ENCODE results near the gene WDR31. TPM values are rescaled to one million over a fixed set of nuclear protein-coding genes. Genes with fewer than 3 reads are reported as not detected.
A peak's percentile ranks its signal among the peaks of the same experiment; 100 is the strongest.
"Not testable (repeated sequence)": the region's sequence is repeated elsewhere in the genome, so short reads cannot be mapped to it uniquely, and the experiment has no call there.

Gene WDR31
- polyA plus RNA-seq, 1 donor = 7.7 TPM

GRCh38 chr9:113368982-113369854 lies 29.1 kb upstream of the WDR31 start:
- no peak for DNase-seq

- DNase-seq = no peak
Observed at GRCh38 chr9:113368348-113368981, 28.4 kb upstream of the WDR31 start.

DNA sequence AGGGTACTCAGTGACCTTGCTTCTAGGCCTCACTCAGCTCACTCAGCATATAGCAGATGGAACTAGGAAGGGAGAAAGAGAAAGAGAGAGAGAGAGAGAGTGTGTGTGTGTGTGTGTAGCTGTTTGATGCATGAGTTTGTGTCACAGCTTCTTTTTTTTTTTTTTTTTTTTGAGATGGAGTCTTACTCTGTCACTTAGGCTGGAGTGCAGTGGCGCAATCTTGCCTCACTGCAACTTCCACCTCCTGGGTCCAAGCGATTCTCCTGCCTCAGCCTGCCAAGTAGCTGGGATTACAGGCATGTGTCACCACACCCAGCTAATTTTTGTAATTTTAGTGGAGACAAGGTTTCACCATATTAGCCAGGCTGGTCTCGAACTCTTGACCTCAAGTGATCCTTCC lies 25.6 kb upstream of the WDR31 start:
- not testable (repeated sequence) for DNase-seq

DNA sequence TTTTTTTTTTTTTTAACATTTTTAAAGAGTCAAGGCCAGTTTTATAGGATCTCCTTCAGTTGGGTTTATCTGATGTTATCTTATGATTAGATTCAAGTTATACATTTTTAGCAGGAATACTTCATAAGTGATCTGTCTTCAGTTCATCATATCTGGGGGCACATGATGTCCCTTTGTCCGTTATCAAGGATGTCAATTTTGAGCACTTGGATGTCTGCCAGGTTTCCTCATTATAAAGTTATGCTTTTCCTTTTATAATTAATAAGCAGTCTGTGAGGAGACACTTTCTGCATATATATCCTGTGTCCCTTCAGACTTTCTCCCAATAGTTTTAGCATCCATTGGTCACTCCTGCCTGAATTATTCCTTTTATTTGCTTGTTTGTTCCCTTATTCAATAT lies 24.9 kb upstream of the WDR31 start:
- DNase-seq = no peak

GRCh38 chr9:113363336-113363735 lies 23.3 kb upstream of the WDR31 start:
- no peak for DNase-seq

- no peak for DNase-seq
Observed at GRCh38 chr9:113361304-113362018, 21.4 kb upstream of the WDR31 start.

DNA sequence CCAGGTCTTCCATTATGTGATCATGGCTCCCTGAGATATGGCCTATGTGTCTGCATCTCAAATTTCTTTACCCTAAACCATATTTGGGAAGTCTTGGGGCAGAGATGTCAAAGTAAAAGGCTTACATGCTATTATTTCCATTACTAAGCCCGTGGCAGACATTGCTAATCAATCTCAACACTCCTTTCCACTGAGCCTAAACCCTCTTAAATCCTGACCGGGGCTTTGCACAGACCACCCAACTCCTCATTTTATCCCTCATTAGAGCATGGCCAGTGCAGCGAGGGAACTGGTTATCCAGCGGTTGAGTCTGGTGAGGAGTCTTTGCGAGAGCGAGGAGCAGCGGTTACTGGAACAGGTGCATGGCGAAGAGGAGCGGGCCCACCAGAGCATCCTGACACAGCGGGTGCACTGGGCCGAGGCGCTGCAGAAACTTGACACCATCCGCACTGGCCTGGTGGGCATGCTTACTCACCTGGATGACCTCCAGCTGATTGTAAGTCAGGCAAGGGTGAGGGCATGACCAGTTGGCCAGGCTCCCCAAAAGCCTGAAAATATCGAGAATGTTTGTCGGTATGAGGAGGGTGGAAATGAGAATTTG lies 20.3 kb upstream of the WDR31 start:
- no peak for DNase-seq

GRCh38 chr9:113359385-113359784 lies 19.3 kb upstream of the WDR31 start:
- DNase-seq = no peak

GRCh38 chr9:113356686-113357292 lies 16.7 kb upstream of the WDR31 start:
- DNase-seq = no peak

DNA sequence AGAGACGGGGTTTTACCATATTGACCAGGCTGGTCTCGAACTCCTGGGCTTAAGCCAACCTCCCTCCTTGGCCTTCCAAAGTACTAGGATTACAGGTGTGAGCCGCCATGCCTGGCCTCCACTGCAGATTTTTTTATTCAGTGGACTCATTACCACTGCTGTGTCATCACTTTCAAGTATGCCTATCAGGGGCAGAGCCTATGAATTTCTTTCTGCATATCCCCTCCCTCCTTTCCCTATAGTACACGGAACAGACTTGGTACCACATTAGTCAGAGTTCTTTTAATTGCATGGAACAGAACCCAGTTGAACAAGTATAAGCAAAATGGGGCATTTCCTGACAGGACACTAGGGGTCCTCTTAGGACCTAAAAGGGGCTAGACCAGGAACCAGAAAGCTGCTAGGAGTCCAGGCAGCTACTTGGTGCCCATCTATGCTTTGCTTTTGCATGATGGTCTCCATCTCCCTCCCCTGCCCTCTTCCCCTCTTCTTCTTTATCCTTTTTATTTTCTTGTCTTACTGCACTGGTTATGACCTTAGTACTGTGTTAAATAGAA lies 15.0 kb upstream of the WDR31 start:
- DNase-seq = no peak

DNA sequence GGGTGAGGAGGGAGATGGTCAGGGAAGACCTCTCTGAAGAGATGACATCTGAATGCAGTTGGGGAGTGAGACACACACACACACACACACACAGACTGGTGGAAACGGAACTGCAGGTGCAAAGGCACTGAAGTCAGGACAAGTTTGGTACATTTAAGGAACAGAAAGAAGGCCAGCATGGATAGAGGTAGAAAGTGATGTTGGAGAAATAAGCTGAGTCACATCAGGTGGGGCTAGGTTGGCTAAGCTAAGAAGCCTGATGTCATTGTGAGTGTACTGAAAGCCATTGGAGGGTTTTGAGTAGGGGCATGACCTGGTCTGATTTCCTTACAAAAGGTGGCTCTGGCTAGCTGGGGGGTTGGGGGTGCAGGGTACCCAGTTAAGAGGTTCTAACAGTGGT lies 12.3 kb upstream of the WDR31 start:
- no peak for DNase-seq

- no peak for DNase-seq
Observed at GRCh38 chr9:113352006-113352405, 11.9 kb upstream of the WDR31 start.

GRCh38 chr9:113350937-113351336 lies 10.9 kb upstream of the WDR31 start:
- no peak for DNase-seq

- no peak for DNase-seq
Observed at GRCh38 chr9:113350107-113350661, 10.1 kb upstream of the WDR31 start.

DNA sequence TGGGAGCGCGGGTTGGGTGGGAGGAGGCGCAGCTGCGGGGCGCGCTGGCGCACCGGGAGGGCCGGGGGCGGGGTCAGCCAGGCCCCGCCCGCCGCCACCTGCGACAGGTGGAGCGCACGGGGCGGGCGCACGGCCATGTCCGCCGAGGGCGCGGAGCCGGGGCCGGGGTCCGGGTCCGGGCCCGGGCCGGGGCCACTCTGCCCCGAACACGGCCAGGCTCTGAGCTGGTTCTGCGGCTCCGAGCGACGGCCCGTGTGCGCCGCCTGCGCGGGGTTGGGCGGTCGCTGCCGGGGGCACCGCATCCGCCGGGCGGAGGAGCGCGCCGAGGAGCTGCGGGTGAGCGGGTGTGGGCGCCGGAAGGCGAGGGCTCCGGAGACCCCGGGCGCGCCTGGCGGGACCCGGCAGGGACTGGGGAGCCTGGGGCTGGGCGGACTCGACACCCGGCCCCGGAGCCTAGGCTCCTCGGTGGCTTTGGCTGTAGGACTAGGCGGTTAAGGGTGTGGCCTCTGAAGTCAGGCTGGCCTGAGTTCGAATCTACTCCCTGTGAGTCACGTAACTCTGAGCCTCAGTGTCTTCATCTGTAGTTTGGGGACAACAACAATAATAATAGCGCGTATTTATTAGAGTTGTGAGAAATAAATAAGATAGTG lies 9.5 kb upstream of the WDR31 start, which contains the start of gene BSPRY:
BSPRY (plus strand) TSS at position 97 of the 650 bp plus-strand sequence; CDS start at position 136, 39 bp downstream.
- DNase-seq = no peak

GRCh38 chr9:113349066-113349444 lies 9.0 kb upstream of the WDR31 start:
- DNase-seq = no peak

GRCh38 chr9:113348437-113348836 lies 8.4 kb upstream of the WDR31 start:
- no peak for DNase-seq

DNA sequence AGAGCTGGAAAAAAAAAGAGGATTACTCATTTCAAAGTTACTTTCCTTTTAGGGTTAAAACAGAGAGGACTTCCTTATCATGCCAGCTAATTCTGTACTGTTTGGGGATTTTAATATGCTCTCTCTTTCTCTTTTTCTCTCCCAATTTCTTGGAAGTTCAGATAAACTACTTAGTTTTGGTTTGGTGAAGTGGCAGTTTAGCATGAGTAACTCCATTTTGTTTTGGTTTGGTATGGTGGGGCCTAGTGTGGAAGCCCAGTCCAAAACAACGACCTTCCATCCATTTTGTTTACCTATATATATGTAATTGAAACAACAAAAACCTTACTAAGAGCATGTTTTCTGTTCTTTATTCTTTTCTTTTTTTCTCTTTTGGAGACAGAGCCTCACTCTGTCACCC lies 5.6 kb upstream of the WDR31 start:
- no peak for DNase-seq

DNA sequence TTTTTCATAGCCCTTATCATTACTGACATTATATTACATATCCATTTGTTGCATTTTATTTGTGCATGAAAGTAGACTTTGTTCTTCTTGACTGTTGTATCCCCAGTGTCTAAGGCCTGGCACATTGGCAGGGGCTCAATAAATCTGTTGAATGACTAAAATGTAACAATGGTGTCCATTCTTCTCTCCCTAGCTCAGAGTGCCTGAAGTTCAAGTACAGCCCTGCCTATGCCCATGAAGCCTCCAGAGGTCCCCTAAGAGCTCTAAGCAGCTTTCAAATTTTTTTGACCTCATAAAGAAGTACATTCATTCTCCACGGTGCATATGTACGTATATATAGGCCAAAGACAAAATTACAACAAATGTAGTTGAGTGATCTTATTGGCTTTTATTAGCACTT lies 5.1 kb upstream of the WDR31 start:
- DNase-seq = no peak

DNA sequence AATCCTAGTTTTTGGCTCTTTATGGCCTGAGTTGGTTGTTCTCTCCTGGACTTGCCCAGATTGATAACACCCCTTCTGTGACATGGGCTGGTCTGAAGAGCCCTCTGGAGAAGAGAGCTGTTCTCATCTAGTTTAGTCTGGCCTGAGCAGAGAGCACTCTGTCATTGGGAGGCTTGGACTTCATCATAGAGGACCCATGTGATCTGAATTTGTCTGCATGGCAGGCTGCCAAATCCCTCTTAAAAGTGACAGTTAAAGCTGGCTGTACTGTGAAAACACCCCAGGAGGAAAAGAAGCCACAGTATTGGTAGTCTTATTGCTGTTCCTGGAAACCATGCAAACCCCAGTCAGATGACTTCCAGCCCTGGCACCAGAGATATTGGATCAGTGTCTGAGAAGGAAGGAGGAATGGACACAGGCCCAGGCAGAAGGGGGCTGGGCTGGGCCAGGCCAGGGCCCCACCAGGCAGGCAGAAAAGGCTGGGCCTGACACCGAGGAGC lies 3.7 kb upstream of the WDR31 start:
- peak; percentile 74 for DNase-seq

All from left kidney (tissue), 2 donors.